Measurements from ENCODE around the gene NDST3.
"Not testable (repeated sequence)": the region's sequence is repeated elsewhere in the genome, so short reads cannot be mapped to it uniquely, and the experiment has no call there.

Gene NDST3

GRCh38 chr4:118277243-118277642 lies 243.0 kb downstream of the NDST3 start:
- no peak for DNase-seq

GRCh38 chr4:118278473-118279274 lies 244.4 kb downstream of the NDST3 start:
- peak; percentile 95 to 98 (median 98) for DNase-seq

GRCh38 chr4:118279328-118279727 lies 245.0 kb downstream of the NDST3 start:
- peak in 2 of 5 experiments; percentile 19 to 43 for DNase-seq

GRCh38 chr4:118279920-118280432 lies 245.7 kb downstream of the NDST3 start:
- no peak for DNase-seq

GRCh38 chr4:118280501-118281218 lies 246.4 kb downstream of the NDST3 start:
- peak in 2 of 5 experiments; percentile 34 to 66 for DNase-seq

GRCh38 chr4:118281611-118282442 lies 247.5 kb downstream of the NDST3 start:
- no peak for DNase-seq

GRCh38 chr4:118282692-118283091 lies 248.4 kb downstream of the NDST3 start:
- DNase-seq, result no peak

- DNase-seq, result no peak
Observed at GRCh38 chr4:118284169-118284568, 249.9 kb downstream of the NDST3 start.

GRCh38 chr4:118285931-118286330 lies 251.6 kb downstream of the NDST3 start:
- DNase-seq, result no peak

GRCh38 chr4:118286685-118287084 lies 252.4 kb downstream of the NDST3 start:
- no peak for DNase-seq

- no peak for DNase-seq
Observed at GRCh38 chr4:118287711-118288451, 253.6 kb downstream of the NDST3 start.

- no peak for DNase-seq
Observed at GRCh38 chr4:118289794-118290193, 255.5 kb downstream of the NDST3 start.

GRCh38 chr4:118290951-118291350 lies 256.7 kb downstream of the NDST3 start:
- DNase-seq, result no peak

- DNase-seq, result no peak
Observed at GRCh38 chr4:118296729-118297128, 262.4 kb downstream of the NDST3 start.

GRCh38 chr4:118299619-118300018 lies 265.3 kb downstream of the NDST3 start:
- not testable (repeated sequence) for DNase-seq

GRCh38 chr4:118307643-118308042 lies 273.4 kb downstream of the NDST3 start:
- no peak for DNase-seq
